Fibroblast of the aortic adventitia (primary cell): ENCODE measurements around the gene AP3B1. TPM values are rescaled to one million over a fixed set of nuclear protein-coding genes. Genes with fewer than 3 reads are reported as not detected.

Experiments used
- DNase-seq: peaks from one replicate; pipeline ENCODE4 v3.0.0-alpha.2; 2010; ENCODE audit warnings: low read depth
- H3K4me3 ChIP-seq: 2 replicates; pipeline ENCODE4 v1.5.1; 2011; ENCODE audit warnings: low read depth, mild to moderate bottlenecking, control low read depth, low read length, moderate library complexity
- CTCF ChIP-seq: IDR thresholded peaks from 2 replicates; pipeline ENCODE4 v1.5.1; 2011; ENCODE audit warnings: mild to moderate bottlenecking, low read length, control low read depth, inconsistent platforms; ENCODE audit not compliant: insufficient read depth
- total RNA-seq: library from RNA; depleted of rRNA; stranded (reverse); fragments of >200 nt; gene quantifications from 2 replicates; pipeline ENCODE4 v1.2.3, GENCODE V29; 2012; ENCODE audit warnings: low replicate concordance

Gene AP3B1
- total RNA-seq, 1 donor, result 78.5 TPM

- no peak for TF ChIP-seq CTCF
- DNase-seq, result no peak
- no peak overlapping the region for H3K4me3 ChIP-seq
Observed at GRCh38 chr5:78260771-78261170, 33.7 kb downstream of the AP3B1 start.

DNA sequence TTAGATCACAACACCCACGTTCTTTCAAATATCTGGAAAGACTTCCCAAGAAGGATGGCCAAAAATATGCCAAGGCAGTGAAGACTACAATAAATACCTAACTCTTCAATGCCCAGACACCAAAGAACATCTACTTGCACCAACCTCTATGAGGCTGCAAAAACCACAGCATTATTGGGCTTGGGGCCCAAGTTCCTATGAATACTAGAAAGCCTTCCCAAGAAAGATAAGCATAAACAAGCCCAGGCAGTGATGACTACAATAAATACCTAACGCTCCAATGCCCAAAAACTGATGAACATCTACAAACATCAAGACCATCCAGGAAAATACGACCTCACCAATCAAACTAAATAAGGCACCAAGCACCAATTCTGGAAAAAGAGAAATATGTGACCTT, 41.3 kb downstream of the AP3B1 start:
- no peak for TF ChIP-seq CTCF
- DNase-seq, result peak; percentile 46
- H3K4me3 ChIP-seq, result no peak overlapping the region

- no peak for TF ChIP-seq CTCF
- H3K4me3 ChIP-seq, result no peak overlapping the region
- no peak for DNase-seq
Observed at GRCh38 chr5:78252715-78253114, 41.8 kb downstream of the AP3B1 start.

- no peak overlapping the region for H3K4me3 ChIP-seq
- no peak for DNase-seq
- TF ChIP-seq CTCF, result no peak
Observed at GRCh38 chr5:78251663-78252284, 42.7 kb downstream of the AP3B1 start.

GRCh38 chr5:78245136-78245535, 49.4 kb downstream of the AP3B1 start:
- no peak for TF ChIP-seq CTCF
- DNase-seq, result no peak
- H3K4me3 ChIP-seq, result no peak overlapping the region

DNA sequence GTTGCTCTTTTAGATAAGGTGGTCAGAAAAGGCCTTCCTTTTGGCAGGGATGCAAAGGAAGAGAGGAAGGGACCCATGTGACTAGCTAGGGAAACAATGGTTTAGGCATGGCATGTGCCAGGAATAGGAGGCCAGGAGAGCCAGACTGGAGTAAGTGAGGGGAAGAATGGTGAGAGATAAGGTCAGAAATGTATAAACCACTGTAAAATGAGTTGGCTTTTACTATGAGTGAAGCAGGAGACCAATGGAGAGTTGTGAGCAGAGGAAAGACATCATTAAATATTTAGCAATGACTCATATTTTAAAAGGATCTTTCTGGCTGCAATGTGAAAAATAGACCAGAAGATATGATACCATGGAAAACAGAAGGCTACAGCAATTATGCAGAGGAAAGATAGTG, 50.9 kb downstream of the AP3B1 start:
- H3K4me3 ChIP-seq, result no peak overlapping the region
- peak; percentile 88 for DNase-seq
- no peak for TF ChIP-seq CTCF

- TF ChIP-seq CTCF, result no peak
- no peak for DNase-seq
- H3K4me3 ChIP-seq, result no peak overlapping the region
Observed at GRCh38 chr5:78243091-78243490, 51.4 kb downstream of the AP3B1 start.
